HFF-Myc (cell line): ENCODE measurements around the gene SULT2B1.

Experiments used
- DNase-seq: peaks from one replicate; pipeline ENCODE4 v3.0.0-alpha.2; 2011; ENCODE audit warnings: low read depth; ENCODE audit errors: extremely low read depth
- H3K4me3 ChIP-seq: replicated peaks from 2 replicates; pipeline ENCODE4 v1.5.1; 2011; ENCODE audit warnings: low read depth, mild to moderate bottlenecking, control low read depth, low read length
- CTCF ChIP-seq: IDR thresholded peaks from 2 replicates; pipeline ENCODE4 v1.5.1; 2012; ENCODE audit warnings: mild to moderate bottlenecking, low read depth, low read length, control low read depth; ENCODE audit errors: missing control alignments

Gene SULT2B1

GRCh38 chr19:48551437-48552302 is at the start of gene SULT2B1:
TSS of gene SULT2B1 (plus strand) at chr19:48552172. CDS start at chr19:48552253, 81 bp downstream.
- no peak for TF ChIP-seq CTCF
- DNase-seq, result no peak
- no peak within 1 kb of the TSS for H3K4me3 ChIP-seq

GRCh38 chr19:48502350-48503018 is 49.5 kb upstream of the SULT2B1 start:
- no peak for TF ChIP-seq CTCF
- DNase-seq, result no peak
- no peak overlapping the region for H3K4me3 ChIP-seq

GRCh38 chr19:48506138-48506733 is 45.7 kb upstream of the SULT2B1 start:
- no peak for DNase-seq
- H3K4me3 ChIP-seq, result no peak overlapping the region
- peak; percentile 43 for TF ChIP-seq CTCF

- no peak for DNase-seq
- H3K4me3 ChIP-seq, result no peak overlapping the region
- TF ChIP-seq CTCF, result no peak
Measured at GRCh38 chr19:48507911-48508439, 44.0 kb upstream of the SULT2B1 start.

- no peak for DNase-seq
- H3K4me3 ChIP-seq, result no peak overlapping the region
- no peak for TF ChIP-seq CTCF
Measured at GRCh38 chr19:48508729-48509411, 43.1 kb upstream of the SULT2B1 start.

- DNase-seq, result no peak
- TF ChIP-seq CTCF, result no peak
- H3K4me3 ChIP-seq, result no peak overlapping the region
Measured at GRCh38 chr19:48509467-48510194, 42.3 kb upstream of the SULT2B1 start.
